ENCODE results near the gene HMCN2.
A peak's percentile ranks its signal among the peaks of the same experiment; 100 is the strongest.

Gene HMCN2, protein sequence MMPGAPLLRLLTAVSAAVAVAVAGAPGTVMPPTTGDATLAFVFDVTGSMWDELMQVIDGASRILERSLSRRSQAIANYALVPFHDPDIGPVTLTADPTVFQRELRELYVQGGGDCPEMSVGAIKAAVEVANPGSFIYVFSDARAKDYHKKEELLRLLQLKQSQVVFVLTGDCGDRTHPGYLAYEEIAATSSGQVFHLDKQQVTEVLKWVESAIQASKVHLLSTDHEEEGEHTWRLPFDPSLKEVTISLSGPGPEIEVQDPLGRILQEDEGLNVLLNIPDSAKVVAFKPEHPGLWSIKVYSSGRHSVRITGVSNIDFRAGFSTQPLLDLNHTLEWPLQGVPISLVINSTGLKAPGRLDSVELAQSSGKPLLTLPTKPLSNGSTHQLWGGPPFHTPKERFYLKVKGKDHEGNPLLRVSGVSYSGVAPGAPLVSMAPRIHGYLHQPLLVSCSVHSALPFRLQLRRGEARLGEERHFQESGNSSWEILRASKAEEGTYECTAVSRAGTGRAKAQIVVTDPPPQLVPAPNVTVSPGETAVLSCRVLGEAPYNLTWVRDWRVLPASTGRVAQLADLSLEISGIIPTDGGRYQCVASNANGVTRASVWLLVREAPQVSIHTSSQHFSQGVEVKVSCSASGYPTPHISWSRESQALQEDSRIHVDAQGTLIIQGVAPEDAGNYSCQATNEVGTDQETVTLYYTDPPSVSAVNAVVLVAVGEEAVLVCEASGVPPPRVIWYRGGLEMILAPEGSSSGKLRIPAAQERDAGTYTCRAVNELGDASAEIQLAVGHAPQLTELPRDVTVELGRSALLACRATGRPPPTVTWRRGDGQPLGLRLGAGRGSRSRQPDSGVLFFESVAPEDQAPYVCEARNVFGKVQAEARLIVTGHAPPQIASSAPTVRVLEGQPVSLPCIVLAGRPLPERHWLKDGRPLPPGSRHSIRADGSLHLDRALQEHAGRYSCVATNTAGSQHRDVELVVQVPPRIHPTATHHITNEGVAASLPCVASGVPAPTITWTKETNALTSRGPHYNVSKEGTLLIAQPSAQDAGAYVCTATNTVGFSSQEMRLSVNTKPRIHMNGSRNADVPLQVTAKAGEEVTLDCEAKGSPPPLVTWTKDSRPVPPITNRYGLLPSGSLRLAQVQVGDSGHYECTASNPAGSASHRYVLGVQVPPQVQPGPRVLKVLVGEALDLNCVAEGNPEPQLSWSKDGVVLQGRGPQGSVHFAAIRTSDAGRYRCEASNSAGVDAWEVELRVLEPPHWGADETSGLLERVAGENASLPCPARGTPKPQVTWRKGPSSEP (N-terminal part only)

DNA sequence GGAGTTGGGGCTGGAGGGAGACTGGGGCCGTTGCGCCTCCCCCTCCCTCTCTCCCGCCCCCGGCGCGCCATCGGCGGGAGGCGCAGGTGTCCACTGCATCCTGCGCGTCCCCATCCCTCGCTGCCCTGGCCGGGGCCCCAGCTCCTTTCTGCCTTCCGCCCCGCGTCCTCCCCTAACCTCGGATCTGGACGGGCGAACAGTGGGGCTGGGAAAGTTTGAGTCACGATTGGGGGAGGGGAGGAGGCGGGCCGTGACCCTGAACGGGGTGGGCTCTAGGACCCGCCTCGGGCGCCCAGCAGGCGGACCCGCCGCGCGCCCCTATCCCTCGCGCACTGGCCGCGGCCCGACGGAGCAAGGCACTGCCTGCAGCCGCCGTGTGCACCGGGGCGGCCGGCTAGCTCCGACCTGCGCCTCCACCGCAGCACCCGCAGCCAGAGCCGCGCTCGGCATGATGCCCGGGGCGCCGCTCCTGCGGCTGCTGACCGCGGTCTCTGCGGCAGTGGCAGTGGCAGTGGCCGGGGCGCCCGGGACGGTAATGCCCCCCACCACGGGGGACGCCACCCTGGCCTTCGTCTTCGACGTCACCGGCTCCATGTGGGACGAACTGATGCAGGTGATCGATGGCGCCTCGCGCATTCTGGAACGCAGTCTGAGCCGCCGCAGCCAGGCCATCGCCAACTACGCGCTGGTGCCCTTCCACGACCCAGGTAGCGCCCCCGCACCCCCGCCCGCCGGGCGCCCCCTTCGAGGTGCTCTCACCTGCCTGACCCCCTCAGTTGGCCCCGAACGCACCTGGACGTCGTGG lies at the start of gene HMCN2:
TSS of gene HMCN2 (plus strand) at position 330 of the 805 bp plus-strand sequence. CDS start at position 449, 119 bp downstream.
- DNase-seq (ENCODE audit: low read depth), result no peak

DNA sequence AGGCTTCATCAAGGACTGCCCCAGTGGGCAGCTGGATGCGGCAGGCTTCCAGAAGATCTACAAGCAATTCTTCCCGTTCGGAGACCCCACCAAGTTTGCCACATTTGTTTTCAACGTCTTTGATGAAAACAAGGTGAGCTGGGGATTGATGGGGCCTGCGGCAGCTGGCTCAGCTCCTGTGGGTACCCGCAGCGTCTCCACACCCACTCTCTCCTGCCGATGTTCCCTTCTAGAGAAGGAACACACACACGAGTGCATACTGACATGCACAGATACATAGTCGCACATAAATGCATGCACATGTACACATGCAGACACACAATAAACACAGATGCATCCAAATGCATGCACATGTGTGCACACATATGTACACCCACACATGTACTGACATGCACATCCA lies 47.7 kb upstream of the HMCN2 start:
- DNase-seq (ENCODE audit: low read depth), result no peak

DNA sequence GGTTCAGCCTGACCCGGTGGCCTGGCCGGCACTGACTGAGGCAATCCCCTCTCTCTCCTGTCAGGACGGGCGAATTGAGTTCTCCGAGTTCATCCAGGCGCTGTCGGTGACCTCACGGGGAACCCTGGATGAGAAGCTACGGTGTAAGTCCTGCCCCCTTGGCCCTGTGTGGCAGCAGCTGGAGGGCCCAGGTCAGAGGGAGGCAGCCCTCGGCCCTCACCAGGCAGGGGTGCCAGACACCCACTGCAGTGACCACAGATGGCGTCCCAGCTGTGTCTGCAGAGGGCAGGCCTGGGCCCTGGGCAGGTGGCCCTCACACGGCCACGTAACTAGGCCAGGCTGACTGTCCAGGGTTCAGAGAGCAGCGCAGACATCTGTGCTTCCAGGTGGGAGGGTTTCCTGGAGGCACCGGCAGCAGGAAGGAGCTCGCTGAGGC lies 45.9 kb upstream of the HMCN2 start:
- DNase-seq (ENCODE audit: low read depth), result no peak

DNA sequence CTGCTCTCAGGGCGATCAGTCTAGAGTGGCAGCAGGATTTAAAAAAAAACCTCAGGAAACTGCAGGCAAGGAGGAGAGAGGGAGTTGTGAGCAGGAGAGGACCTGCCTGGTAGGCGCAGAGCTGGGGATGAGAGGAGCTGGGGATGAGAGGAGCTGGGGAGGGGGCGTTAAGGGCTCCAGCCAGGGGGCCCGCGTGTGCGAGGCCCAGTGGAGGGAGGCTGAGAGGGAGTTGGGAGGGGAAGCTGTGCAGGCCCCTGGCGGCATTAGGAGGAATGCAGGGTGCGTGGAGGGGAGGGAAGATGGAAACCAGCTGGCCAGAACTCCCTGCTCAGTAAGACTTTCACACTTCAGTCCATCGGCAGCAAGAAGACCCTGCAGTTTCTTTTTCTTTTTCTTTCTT lies 45.2 kb upstream of the HMCN2 start:
- DNase-seq (ENCODE audit: low read depth), result no peak

DNA sequence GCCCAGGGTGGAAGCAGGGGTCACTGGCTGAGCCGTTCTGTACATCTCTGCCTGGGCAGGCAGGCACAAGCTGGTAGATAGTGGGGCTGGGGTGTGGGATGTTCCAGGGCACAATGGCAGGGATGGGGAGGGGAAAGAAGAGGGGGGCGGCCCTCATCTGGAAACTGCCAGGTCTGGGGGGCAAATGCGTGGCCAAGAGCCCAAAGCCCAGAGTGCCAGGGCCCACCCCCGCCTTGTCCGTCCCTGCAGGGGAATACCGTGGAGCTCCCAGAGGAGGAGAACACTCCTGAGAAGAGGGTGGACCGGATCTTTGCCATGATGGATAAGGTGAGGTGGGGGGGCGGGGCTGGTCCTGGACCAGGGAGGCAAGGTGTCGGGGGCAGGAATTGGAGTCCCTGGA lies 42.7 kb upstream of the HMCN2 start:
- DNase-seq (ENCODE audit: low read depth), result no peak

DNA sequence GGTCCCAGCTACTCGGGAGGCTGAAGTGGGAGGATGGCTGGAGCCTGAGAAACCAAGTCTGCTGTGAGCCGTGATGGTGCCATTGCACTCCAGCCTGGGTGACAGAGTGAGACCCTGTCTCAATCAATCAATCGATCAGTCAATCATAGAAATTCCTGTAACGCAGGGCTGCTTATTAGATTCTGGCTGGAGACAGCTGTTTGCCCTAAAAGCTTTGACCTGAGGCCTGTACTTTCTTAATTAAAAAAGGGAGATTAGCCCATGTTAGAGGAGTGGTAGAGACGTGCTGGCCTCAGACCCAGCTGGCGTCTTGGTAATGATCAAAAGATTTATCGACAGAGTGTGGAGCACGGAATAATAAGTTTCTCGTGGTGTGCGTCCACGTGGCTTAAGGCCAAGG lies 40.5 kb upstream of the HMCN2 start:
- DNase-seq (ENCODE audit: low read depth), result no peak

DNA sequence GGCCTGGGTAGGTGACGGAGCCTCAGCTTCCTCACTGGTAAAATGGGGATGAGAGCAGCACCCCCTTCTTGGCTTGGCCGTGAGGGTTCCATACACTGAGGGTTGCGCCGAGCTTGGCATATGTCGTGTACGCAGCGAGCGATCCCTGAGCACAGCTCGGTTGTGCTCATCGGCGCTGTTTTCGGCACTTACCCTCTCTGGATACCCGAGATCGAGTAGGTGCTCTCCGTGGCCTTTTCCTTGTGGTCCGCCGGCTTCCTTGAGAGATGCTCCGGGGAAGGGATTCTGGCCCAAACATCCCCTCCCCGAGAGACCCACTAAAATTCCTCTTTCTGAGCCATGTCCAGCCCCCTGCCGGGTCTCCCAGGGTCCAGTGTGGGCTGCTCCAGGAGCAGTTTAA lies 40.0 kb upstream of the HMCN2 start:
- DNase-seq (ENCODE audit: low read depth), result no peak

DNA sequence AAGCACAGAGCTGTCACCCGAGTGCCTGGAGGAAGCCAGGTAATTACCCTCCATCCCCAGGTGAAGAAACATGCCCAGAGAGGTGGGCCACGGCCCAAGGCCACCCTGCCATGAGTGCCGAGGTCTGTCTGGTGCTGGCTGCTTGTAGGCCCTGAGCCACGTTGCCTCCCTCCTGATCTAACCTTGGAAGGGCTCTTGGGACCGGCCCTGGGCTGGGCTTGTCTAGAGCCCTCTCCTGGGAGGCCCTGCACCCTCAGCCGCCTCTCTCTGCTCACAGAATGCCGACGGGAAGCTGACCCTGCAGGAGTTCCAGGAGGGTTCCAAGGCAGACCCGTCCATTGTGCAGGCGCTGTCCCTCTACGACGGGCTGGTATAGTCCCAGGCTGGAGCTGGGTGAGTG lies 39.4 kb upstream of the HMCN2 start:
- no peak for DNase-seq (ENCODE audit: low read depth)

DNA sequence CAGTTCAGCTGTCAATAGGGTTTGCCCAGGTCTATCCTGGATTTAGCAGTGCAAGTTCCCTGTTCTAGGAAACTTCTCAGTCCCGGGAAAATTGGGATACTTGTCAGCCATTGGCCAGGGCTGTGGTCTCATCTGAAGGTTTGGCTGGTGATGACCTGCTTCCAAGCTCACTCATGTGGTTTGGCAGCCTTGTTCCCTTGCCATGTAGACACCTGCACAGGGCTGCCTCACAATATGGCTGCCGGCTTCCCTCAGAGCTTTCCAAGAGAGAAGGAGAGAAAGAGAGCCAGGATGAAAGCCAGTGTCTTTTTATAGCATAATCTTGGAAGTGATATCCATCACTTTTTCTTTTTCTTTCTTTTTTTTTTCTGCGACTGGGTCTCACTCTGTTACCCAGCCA lies 37.7 kb upstream of the HMCN2 start:
- DNase-seq (ENCODE audit: low read depth), result no peak

DNA sequence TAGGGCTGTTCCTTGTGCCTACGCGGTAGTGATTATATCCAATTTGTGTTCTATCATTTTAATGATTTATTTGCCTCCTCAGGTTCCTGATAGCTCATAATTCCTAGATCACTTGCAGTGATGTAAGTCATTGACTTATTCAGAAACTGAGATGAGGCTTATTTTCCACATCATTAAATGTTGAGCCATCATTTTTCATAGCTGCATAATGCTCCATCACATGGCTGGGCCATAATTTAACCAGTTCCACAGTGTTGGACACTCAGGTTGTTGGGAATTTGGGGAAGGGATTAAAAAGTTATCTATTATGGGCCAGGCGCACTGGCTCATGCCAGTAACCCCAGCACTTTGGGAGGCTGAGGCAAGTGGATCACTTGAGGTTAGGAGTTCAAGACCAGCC lies 35.8 kb upstream of the HMCN2 start:
- DNase-seq (ENCODE audit: low read depth), result no peak

DNA sequence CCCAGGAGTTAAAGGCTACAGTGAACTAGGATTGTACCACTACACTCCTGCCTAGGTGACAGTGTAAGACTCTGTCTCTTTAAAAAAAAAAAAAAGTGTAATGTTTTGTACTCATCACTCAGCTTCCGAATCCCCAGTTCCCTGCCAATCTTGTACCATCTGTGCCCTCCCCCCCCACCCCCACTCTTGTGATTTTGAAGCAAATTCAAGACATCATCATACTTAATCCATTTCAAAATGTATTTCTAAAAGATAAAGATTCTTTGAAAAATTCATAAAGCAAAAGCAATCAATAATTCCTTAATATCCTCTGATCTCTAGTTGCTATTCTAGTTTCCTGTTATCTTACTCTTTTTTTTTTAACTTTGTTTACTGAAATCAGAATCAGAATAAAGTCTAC lies 34.9 kb upstream of the HMCN2 start:
- DNase-seq (ENCODE audit: low read depth), result no peak

DNA sequence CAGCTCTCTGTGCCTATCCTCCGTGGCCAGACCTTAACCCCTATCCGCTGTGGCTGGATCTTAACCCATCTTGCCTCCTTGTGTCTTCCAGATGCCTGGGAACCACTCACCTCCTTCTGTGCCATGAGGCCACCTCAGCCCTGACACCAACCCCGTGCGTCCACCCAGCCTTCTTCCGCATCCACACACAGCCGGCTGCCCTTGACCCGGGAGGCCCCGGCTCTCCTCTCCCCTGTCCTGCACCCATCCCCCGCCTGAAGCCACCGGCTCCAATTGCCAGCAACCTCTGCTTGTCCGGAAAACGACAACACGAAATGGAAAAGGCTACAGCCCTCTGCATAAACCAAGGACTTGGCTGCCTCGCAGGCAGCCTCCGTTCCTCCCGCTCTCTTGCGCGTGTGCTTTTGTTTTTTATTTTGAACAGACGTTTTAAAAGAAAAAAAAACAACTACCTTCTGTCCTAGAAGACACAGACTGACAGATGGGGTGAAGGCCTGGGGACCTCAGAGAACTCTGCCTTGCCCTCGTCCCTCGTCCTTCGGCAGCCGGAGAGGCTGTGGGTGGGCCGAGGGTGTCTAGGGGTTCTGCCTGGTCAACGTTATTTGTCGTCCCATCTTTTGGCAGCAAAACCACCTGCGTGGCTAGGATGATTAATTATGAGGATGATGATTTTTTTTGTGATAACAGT lies 32.5 kb upstream of the HMCN2 start:
- no peak for DNase-seq (ENCODE audit: low read depth)

DNA sequence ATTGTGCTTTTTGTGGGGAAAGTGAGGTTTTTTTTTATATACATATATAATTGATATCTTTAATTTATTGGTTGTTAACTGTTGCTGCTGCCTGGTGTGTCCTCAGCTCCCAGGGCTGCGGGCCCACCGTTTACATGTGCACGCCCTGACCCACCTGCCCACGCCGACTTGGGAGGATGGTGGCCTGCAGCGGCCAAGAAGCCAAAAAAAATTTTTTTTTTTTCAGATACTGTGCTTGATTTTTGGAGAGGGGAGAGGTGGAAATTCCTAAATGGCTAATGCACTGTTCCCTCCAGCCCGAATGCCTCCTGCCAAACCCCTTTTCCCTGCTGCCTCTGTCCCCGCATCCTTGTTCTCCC lies 32.0 kb upstream of the HMCN2 start:
- DNase-seq (ENCODE audit: low read depth), result no peak

DNA sequence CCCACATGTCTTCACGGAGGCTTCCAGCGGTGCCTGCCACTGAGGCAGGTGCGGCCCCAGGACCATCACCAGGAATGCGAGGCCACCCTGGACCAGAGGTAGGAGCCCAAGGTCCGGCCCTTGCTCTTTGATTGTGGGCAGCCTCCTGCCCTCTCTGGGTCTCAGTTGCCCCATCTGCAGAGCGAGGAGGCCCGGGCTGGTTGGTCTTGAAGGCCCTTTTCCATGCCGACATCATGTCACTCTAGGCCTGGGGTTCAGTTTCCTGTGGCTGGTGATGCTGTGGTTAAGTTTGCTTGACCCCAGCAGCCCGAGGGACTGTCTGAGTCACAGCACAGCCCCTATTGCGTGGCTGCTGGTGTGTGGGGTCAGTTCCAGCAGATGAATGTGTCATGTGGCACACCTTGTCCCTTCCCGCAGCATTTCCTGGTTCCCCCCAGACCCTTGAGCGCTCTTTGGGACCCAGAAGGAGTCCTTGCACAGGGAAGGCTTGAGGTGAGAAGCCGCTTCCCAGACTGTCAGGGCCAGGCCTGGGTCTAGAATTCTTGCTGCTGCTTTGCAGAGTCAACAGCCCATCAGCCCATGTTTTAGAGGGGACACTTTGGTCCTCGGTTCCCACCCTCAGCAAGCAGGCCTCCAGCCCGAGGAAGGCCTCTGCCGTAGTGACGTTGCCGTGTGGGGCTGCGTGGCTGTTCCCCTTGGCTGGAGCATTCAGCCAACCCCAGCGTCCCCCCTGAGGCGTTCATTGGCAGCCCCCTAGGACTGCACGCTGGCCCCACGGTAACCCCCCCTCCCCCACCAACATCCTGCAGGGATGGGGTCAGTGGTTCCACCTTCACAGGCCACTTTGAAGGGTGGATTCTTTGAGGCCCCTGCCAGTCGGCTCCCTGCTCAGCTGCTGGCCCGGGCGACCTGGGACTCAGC lies 31.0 kb upstream of the HMCN2 start:
- DNase-seq (ENCODE audit: low read depth), result no peak

DNA sequence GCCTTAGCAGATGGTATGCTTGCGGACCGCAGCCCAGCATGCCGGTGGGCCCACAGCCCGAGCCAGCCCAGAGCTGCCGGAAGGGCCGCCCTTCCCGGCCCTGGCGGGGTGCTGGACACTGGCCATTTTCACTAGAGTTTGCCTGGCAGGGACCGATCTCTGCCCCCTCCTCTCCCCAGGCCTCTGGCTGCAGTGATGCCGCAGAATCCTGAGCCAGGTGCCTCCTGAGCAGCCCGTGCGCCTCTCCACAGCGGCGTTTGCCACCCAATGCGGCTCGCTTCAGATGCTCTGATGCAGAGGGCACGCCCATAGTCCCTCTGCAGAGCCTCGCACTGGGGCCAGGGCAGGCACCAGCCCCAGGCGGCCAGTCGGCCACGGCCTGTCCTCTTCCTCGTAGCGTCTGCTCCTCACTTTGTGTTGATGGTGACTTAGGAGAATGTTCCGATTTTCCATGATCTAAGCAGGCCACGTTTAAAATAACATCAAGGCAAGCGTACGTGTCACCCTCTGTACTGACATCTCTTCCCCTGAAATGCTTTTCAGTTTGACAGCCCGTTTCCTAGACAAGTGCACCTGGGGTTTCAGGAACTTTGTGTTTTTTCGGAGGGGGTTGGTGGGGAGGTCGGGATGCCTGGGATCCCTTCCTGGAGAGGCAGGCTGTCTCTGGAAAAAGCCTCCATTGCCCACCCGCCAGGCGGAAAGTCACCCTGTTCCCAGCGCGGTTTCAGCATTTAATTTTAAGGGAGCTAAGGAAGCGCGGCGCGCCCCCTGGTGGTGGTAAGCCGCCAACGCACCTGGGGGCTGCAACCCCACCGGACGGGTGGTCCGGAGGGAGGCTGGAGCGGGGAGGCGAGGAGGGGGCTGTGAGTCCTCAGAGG lies 29.8 kb upstream of the HMCN2 start:
- DNase-seq (ENCODE audit: low read depth), result peak; percentile 57

DNA sequence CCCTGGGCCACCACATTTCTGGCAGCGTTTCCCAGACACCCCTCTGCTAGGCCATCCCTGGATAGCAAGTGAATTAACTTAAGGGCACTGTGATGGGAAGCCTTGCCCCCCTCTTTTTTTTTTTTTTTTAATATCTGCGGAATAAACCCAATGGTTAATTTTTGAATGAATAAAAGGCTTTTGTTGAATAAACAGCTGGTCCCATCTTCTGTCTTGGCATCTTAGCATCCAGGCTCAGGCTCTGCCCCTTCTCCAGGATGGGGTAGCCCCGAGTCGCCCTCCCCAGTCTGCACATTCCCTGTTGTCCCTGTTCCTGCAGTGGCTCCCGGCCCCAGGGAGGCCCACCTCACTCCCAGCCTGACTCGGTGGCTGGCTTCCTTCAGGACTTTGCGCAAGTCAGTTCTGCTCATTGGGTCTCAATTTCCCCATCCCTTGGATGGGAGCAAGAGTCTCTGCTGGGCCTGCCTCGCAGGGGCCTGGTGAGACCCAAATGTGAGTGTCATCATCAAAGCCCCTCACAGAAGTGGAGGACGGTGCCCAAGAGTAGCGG lies 29.0 kb upstream of the HMCN2 start:
- no peak for DNase-seq (ENCODE audit: low read depth)

DNA sequence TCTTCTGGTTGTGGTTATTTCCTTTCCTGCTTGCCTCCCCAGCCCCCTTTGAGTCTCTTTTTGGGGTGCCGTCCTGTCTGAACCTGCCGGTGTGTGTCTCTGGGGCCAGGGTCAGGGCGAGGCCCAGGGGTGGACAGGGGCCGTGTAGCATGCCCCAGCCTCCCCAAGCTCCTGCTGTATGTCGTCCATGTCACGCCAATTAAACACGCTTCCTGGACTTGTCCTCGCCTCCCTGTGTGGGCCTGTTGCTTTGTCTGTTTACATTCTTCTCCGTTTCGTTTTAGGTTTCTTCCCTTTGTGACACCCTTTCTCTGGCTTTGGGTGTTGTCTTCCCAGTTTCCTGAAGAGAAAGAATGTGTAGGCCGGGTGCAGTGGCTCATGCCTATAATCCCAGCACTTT lies 28.5 kb upstream of the HMCN2 start:
- no peak for DNase-seq (ENCODE audit: low read depth)

DNA sequence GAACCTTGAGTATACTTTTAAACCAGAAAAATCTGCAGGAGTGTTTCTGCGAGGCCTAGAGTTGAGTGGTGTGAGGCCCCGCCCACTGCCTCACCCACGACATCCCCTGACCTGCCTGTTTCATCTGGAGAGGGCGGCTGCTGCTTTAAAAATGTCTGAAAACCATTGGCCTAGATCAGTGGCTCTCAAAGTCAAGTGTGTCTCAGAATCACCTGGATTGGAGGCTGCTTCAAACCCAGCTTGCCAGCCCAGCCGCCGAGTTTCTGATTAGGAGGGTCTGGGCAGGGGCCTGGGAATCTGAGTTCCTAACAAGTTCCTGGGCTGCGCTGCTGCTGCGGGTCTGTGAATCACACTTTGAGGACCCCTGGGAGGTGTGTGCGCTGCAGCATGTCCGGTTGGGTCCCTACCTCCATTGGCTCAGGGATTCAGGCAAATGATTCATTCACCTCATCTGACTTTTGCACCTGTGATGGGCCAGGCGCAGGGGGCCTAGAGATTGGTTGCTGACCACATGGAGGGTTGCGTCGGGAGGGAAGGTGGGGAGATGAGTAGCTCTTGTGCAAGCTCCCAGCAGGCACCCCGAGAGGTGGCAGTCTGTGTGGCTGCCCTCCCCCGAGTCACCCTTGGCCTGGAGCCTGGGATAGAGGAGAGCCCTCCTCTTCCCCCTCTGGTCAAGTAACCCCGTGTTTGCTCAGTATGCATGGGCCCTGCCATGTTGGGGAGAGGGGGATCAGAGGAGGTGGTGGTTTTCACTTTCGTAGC lies 27.6 kb upstream of the HMCN2 start:
- DNase-seq (ENCODE audit: low read depth), result no peak

All from stimulated activated CD8-positive, alpha-beta memory T cell treated with anti-CD3 and anti-CD28 coated beads, Interleukin-4, amount 100 ng/mL, for 24 hours (primary cell).